NCI-H1694 (cell line): ENCODE results near the gene EN2.

ENCODE experiments used
- DNase-seq: peaks from one replicate; lab custom pipeline; 2025; lab: John Stamatoyannopoulos, UW

EN2 gene

DNA sequence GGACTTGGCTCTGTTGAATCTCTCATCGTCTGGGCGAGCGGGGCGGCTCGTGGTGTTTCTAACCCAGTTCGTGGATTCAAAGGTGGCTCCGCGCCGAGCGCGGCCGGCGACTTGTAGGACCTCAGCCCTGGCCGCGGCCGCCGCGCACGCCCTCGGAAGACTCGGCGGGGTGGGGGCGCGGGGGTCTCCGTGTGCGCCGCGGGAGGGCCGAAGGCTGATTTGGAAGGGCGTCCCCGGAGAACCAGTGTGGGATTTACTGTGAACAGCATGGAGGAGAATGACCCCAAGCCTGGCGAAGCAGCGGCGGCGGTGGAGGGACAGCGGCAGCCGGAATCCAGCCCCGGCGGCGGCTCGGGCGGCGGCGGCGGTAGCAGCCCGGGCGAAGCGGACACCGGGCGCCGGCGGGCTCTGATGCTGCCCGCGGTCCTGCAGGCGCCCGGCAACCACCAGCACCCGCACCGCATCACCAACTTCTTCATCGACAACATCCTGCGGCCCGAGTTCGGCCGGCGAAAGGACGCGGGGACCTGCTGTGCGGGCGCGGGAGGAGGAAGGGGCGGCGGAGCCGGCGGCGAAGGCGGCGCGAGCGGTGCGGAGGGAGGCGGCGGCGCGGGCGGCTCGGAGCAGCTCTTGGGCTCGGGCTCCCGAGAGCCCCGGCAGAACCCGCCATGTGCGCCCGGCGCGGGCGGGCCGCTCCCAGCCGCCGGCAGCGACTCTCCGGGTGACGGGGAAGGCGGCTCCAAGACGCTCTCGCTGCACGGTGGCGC, at the start of gene EN2:
Gene EN2, plus strand, starts transcription at position 19 of the 767 bp plus-strand sequence. Its CDS starts 249 bp downstream, at position 268.
- no peak for DNase-seq

DNA sequence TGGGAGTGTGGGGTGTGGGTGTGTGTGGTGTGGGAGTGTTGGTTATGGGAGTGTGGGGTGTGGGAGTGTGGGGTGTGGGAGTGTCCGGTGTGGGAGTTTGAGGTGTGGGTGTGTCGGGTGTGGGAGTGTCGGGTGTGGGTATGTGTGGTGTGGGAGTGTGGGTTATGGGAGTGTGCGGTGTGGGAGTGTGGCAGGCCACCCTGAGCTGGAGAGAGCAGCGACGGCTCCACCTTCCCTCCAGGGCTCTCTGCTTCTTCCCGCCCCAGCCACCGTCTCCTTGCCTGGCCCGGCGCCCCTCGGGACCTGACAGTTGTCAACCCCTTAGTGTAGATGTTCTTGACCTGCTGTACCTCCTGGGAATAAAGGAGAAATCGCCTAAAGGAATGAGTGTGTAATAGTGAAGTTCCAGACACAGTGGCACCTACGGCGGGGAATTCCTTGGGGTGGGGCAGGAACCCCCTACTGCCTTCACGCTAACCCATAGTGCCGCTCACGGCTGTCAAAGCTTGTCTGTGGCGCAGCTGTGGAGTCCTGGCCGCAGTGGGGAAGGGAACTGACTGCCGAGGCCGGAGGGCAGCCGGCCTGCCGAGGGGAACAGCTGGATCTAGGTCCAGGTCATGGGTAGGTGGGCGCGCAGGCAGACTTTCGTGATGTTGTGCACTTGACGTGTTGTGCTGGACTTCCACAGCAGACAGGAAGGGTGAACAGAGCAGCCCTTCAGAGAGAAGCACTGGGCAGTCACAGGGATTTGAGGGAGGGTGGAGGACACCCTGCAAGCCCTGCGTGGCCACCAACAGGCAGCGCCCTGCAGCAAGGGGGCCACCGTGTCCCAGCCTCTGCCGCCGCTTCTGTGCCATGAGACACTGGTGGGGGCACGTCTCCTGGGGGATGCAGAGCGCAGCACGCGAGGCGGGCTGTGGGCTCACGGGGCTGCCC, 49.0 kb upstream of the EN2 start:
- no peak for DNase-seq

DNA sequence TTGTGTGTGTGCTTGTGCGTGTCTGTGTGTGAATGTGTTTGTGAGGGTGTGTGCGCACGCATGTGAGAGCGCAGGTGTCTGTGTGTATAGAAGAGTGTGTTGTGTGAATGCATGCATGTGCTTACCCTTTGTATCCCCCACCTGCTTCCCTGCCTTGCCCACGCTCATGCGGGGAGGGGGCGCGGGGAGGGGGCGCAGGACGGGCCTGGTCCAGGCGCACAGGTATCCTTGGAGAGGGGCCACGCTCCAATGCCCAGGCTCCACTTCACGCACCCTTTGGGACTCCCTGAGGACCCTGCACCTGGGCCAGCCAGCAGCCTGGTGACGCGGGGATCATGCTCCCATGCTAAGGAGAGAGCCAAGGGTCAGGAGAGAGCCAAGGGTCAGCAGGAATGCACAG, 47.9 kb upstream of the EN2 start:
- no peak for DNase-seq

DNA sequence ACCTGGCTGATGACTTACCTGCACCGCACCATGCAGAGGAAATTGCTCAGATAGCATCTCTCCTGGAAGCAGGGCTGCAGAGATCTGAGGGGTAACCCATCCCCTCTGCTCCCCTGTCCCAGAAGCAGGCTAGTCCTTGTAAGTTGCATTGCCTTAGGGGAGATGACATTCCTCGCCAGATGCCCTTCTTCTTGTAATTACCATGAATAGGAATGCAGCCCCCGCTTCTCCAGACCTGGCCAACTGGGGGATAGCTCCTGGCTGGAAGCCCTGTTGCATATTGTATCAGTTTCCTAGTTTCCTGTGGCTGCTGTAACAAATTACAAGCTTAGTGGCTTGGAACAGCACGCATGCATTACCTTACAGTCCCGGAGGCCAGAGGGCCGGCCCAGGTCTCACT, 47.5 kb upstream of the EN2 start:
- no peak for DNase-seq

DNA sequence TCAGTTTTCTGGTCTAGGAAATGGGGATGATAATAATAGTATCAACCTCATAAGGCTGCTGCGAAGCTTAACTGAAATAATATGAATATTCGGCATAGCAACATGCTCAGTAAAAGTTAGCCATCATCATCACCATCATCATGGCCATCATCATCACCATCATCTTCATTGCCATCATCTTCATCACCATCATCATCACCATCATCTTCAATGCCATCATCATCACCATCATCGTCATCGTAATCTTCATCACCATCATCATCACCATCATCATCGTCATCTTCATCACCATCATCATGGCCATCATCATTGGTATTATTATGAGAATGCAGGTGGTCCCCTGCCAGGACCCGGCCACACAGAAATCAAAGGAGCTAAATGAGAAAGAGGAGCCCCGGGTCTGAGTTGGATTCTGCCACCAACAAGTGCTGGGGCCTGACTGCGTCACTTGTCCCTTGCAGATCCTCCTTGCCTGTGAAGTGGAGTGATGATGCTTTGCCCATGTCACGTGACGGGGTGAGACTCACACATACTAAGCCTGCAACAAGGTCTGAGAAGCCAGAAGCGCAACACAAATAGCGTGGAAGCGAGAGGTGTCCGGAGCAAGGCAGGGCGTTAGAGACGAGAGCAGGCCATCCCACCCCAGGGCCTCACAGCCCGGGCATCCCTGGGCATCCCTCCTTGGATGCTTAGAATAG, 46.1 kb upstream of the EN2 start:
- DNase-seq = no peak

DNA sequence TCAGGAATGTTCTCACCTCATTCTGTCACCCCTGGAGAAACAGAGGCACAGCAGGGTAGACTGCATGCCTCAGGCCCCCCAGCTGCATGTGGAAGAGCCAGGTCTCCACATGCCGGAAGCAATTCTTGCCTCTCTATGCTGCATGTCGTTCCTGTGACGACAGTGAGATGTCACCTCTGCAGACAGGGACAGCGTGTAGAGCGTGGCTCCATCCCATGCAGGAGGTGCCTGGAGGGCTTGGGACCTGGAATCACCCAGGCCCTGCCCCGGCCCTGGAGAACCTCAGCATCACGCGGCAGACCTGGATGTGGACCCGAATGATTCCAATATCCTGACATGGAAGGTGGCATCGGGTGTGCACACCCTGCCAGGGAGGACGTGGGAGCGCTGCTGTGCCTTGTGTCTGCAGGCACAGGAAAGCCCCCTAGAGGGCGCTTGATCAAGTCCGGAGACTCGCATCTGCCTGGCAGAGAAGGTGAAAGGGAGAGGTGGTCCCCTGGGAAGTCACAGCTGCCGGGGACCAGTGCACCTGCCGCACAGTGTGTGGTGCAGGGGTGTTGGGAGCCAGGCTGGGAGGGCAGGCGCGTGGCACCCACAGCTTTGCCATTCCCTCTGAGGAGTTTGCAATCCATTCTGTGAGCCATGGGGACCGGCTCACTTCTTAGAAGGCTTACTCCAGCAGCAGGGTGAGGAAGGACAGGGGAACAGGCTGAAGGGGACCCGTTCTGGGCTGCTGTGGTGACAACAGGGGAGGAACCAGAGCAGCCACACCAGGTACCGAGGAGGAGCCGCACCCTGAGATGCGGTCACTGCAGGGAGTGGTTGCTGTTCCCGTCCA, 45.3 kb upstream of the EN2 start:
- peak; percentile 32 for DNase-seq

DNA sequence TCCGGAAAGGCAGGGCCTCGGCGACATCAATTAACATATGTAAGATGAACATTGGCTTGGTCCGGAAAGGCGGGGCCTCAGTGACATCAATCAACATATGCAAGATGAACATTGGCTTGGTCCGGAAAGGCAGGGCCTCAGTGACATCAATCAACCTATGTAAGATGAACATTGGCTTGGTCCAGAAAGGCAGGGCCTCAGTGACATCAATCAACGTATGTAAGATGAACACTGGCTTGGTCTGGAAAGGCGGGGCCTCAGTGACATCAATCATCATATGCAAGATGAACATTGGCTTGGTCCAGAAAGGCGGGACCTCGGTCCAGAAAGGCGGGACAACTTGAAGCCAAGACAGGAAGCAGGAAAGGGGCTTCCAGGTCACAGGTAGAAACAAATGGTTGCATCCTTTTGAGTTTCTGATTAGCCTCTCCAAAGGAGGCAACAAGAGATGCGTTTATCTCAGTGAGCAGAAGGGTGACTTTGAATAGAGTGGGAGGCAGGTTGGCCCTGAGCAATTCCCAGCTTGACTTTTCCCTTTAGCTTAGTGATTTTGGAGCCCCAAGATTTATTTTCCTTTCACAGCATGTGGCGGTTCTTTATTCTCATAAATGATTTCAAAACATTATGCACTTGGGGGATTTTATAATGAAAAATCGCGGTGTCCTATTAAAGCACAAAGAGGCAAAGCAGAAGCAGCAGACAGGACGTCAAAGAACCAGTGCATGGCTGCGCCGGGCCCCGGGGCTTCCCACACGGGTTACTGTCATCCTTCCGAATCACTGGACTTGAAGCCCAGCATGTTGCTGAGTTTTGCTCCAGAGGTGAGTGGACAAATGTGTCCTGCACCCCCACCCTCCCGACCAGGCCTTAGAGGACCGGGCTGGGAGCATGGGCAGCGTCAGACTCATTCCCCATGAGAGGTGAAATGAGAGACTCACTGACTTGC, 43.1 kb upstream of the EN2 start:
- no peak for DNase-seq

DNA sequence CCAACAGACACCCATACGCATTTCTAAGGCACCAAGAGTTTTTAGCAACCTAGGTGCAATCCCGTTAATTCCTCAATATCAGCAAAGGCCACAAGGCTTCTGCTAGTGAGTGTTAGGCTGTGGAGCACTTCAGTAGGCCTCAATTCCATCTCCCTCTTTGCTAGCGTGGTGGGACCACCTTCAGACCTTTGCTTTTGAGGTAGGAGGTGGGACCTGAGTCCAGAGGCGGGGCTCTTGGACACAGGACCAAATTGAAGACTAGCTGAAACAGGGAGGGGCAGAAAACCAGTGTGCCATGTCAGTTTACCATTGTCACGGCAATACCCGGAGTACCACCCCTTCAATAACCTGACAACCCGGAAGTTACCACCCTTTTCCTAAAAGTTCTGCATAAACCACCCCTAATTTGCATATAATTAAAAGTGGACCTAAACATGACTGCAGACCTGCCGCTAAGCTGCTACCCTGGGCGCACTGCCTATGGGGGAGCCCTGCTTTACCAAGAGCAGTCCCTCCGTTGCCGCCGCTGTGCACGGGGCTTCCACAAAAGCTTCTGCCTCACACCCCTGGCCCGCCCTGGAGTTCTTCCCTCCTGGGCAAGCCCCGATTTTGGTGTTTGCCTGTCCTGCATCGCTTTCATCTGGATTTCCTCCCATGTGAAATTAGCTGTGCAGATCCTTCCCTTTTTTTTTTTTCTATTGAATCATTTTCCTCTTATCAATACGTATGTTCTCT, 41.1 kb upstream of the EN2 start:
- no peak for DNase-seq

DNA sequence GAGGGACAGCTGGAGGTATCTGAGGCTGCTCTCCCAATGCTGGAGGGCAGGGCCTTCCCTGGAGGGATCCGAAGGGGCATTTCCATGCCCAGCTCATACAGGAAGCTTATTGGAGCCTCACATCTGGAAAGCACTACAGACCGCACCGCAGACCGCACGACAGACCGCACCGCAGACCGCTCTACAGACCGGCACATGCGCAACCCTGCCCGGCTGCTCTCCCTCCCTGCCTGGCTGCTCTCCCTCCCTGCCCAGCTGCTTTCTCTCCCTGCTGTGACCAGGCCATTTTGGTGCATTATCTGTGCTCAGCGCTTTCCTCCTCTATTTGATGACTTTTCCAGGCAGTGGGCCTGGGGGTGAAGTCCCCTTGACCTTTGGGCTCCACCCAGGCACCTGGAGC, 39.6 kb upstream of the EN2 start:
- DNase-seq = no peak

DNA sequence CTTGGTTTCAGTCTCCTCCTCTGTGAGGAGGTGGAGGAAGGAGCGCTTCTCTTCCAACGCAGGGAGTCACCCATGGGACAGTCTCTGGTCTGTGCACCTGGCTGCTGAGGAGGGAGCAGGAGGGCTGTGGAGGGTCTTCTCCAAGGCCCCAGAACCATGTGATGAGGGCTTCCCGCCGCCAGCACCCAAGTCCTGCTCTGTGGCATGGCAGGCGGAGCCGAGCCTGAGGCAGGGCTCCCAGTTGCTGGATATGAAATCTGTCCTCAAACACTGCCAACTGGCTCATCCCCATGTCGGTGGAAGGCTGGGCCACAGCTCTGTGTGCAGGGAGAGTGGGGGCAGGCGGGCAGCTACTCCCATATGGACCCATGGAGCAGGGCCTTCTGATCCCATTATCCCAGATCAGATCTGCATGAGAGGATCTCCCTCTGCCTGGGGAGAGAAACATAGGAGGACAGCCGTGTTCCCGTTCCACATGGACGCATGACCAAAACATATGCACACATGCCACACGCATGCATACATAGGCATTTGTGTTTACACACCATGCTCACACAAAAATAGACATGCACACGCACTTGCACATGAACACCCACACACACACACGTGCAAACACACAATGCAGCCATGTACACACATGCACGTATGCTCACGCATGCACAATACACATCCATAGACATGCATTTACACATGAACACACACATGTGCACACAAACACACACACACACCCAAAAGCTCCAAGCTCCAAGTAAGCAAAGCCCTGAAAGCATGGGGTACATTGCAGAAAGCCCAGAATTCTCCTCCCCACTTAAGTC, 38.8 kb upstream of the EN2 start:
- DNase-seq = no peak

DNA sequence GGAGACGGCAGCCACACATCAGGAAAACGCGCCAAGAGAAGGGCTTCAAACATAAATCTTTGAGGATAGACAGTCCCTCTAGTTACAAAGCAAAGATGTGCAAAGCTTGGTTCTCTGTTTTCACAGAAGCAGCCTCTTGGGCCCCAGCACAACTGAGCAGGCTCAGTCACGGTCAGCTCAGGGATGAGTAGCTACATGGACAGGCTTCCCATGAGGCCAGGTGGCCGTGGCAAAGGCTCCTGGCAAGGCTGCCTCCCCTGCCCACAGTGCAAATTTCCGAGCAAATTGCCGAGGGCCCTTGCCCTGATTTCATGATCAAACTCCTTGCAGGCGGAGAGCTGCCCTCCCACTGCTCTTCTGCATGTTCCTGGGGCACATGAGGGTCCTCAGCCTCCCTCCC, 37.8 kb upstream of the EN2 start:
- DNase-seq = no peak

DNA sequence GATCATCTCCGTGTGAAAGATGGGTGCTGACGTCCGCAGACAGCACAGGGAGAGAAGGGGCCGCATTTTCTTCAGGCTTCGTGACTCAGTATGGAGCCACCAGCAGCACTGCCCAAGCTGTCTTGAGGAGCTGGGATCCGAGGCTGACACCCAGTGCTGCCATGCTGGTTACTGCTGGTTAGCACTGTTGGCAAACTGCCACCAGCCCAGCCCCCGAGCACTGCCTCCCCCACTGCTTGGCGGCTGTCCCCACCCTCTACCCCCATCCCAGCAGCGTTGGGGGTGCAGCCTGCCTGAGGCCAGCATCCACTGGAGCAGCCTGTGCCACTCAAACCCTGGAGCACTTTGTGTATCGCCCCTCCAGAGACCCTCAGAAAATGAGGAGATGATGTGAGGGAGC, 35.8 kb upstream of the EN2 start:
- no peak for DNase-seq

DNA sequence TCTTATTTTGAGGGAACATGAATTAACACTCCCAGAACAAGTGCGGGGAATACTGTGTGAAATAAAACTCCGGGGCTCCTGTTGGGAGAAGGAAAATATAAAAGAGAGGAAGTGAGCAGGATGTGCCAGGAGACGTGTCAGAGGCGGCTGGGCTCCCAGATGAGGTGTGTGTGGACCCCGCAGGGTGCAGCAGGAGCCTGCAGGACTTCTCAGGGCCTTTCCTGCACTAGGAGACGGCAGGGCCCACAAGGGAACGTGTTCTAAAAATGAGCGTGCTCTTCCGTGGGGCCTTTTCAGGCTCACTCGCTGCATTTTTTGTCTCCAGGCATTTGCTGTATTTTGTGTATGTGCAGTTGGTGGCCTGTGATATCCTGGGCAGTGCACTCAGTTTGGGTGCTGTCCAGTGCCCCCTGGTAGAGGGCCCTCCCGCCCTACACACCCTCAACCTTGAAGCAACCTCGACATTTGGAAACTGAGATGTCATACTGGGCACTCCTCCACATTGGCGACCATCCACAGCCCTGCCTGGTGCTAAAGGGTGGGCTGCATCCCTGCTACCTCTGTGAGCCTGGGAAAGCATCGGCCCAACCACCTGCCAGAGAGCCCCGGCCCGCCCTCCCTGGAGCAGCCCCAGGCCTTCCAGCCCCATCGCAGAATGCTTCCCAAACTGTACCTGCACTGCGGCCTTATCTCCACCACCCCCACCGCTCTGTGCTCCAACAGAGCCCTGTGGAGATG, 35.2 kb upstream of the EN2 start:
- DNase-seq = no peak

DNA sequence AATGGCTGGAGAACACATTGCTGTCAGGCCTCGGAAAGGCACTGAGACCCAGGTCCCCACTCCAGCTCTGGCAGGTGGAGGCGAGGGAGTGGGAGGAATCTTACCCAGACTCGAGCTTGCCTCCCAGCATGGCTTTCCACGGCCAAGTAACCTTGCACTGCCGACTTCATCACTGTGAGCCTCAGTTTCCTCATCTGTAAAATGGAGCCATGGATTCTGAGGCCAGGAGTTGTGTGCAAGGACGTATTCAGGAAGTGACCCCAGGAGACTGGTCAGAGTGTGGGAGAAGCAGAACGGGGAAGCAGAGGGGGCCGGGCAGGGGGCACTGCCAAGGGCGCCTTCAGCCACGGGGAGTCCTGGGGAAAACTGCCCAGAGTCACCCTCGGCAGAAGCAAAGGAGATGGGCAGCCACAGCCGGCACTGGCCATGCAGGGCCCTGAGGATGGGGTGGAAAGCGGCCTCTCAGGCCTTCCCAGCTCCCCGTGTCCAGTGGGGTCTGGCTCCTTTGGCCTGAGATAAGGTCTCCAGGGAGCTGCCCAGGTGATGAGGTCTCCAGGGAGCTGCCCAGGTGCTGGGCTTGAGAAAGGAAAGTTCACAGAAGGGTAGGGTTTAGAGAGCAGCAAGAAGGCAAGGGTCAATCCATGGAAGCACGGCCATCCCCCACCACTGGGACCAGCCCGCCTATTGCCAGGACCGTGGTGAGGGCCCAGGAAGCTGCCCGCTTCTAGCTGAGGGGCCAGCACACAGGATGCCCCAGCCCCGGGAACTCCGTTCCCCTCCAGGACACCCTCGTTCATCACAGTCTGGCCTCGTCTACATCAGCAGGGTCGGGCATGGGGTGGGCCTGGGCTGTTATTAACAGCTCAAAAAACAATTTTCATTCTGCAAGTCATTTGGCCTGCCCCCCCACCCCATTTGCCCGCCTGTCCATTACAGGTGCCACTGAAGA, 34.3 kb upstream of the EN2 start:
- DNase-seq = no peak

DNA sequence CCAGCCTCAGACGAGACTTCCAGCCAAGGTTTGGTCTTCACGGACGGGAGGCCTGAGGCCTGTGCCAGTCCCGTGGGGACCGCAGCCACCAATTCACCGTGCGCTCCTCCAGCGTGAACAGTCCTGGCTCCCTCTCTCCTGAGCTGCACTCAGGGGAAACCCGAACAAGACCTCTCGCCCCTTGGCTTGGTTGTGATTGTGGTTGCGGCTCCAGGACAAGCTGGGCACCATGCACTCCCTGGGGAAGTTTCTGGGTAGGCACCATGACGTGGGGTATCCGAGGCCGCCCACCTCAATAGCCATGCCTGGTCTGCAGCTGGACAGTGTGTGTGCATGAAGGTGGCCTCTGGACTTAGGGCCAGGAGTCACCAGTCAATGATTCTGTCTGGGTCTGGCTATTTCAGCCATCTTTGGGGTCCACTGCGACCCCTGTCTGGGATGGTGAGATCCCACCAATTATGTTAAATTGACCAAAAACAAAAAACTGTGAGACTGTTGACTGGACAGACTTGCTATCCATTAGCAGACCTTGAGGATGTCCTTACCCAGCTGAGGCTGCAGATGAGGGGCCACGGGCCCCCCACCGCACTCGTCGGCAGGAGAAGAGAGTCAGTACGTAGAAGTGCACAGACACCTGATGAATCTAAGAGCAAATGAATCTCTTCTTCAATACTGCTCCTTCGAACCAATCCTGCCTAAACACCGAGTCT, 33.5 kb upstream of the EN2 start:
- DNase-seq = no peak

DNA sequence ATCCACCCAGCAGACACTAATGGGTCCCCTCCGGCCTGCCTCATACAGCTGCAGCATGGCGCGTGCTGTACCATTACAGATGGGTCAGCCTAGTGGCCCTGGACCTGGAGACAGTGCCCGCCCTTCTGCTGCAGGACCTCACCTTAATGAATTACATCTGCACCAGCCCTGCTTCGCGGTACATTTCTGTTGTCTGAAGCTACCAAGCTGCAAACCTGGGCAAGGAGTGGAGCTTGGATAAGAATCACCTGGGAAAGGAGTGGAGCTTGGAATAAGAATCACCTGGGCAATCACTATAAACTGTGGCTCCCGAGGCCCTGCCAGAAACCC, 33.0 kb upstream of the EN2 start:
- no peak for DNase-seq

DNA sequence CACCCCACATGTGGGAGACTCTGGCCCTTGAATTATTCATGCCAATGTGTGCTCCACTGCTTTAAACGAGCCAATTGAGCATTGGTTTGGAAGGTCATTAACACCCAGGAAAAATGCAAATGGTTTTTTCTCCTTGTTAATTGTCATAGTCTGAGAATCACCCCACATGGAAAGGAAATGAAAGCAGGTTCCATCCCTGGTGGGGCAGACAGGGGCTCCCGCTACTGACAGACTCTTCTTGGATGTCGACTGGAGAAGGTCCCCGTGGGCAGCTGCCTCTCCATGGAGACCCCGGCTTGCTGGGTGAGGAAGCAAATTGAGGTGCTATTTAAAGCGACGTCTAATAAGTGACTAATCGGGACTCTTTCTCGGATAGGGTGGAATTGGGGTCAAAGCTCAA, 32.0 kb upstream of the EN2 start:
- no peak for DNase-seq
